Muscle layer of colon (tissue), 2 donors: Measurements from ENCODE around the gene COL8A1.

ENCODE experiments used
- H3K27ac ChIP-seq: one replicate; pipeline ENCODE4 v1.7.0; 2013; ENCODE audit warnings: low read depth, mild to moderate bottlenecking, low read length, moderate library complexity
- H3K27me3 ChIP-seq, 2 donors: one replicate each; pipeline ENCODE4 v1.7.0; 2013; ENCODE audit warnings: low read length in 2 of 2, mild to moderate bottlenecking in 2 of 2; ENCODE audit not compliant: insufficient read depth in 2 of 2, control insufficient read depth in 1 of 2
- H3K36me3 ChIP-seq: one replicate; pipeline ENCODE4 v1.7.0; 2013; ENCODE audit warnings: mild to moderate bottlenecking, low read length; ENCODE audit not compliant: insufficient read depth
- H3K4me1 ChIP-seq: one replicate; pipeline ENCODE4 v1.7.0; 2013; ENCODE audit warnings: mild to moderate bottlenecking, low read length; ENCODE audit not compliant: insufficient read depth
- H3K4me3 ChIP-seq, 2 donors: one replicate each; pipeline ENCODE4 v1.7.0; 2013; ENCODE audit warnings: low read length in 2 of 2, low read depth in 1 of 2, mild to moderate bottlenecking in 1 of 2, moderate library complexity in 1 of 2
- H3K9ac ChIP-seq: one replicate; pipeline ENCODE4 v1.7.0; 2013; ENCODE audit warnings: low read length
- H3K9me3 ChIP-seq: one replicate; pipeline ENCODE4 v1.7.0; 2013; ENCODE audit warnings: mild to moderate bottlenecking, low read length
- donor health status: abdominal sarcoma.
- donor health status: Adenocarcinoma of cecum.

Gene COL8A1

DNA sequence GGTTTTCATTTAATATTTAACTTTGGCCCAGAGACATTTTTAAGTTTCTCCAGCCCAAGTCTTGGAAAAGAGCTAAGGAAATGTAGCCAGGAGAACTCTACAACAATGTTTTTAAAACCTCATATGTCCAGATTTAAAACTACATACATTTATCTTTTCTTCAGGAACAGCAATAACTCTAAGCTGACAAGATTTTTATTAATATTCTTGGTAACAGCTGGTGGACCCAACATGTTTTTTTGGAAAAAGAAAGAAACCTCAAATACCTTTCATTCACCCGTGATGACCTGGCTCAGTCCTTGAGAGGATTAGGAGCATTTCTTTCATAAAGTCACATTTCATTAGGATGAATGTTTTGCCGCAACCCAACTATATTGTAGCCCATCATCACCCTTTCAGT lies 128.9 kb downstream of the COL8A1 start:
- no peak overlapping the region for H3K27ac ChIP-seq
- H3K36me3 ChIP-seq, result no peaks in the 10 kb centered on the region
- no peaks in the 10 kb centered on the region for H3K4me1 ChIP-seq
- no peak overlapping the region for H3K9ac ChIP-seq
- H3K27me3 ChIP-seq, result no peaks in the 10 kb centered on the region
- H3K4me3 ChIP-seq, result no peak overlapping the region
- H3K9me3 ChIP-seq, result no peaks in the 10 kb centered on the region

DNA sequence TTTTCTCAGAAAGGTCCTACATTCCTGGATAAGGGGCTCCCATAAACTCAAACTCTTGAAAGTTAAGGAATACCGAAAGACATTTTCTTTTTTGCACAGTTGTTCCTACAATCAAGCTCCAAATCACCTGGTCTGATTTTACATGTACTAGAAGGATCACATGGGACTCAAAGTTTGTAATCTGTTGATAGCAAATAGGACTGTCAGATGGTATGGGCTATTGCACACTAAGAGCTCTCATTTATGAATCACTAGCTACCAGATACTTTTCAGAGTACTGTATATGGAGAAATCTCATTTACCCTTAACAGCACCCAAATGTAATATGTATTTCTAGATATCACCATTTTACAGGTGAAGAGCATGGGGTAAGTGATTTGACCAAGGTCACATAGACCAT lies 129.7 kb downstream of the COL8A1 start:
- no peaks in the 10 kb centered on the region for H3K36me3 ChIP-seq
- no peaks in the 10 kb centered on the region for H3K9me3 ChIP-seq
- H3K4me1 ChIP-seq, result no peaks in the 10 kb centered on the region
- no peaks in the 10 kb centered on the region for H3K27me3 ChIP-seq
- no peak overlapping the region for H3K4me3 ChIP-seq
- H3K9ac ChIP-seq, result no peak overlapping the region
- no peak overlapping the region for H3K27ac ChIP-seq

- no peaks in the 10 kb centered on the region for H3K4me1 ChIP-seq
- no peaks in the 10 kb centered on the region for H3K9me3 ChIP-seq
- H3K4me3 ChIP-seq, result no peak overlapping the region
- H3K27ac ChIP-seq, result no peak overlapping the region
- no peak overlapping the region for H3K9ac ChIP-seq
- no peaks in the 10 kb centered on the region for H3K27me3 ChIP-seq
- H3K36me3 ChIP-seq, result no peaks in the 10 kb centered on the region
Observed at GRCh38 chr3:99768808-99769501, 130.6 kb downstream of the COL8A1 start.

DNA sequence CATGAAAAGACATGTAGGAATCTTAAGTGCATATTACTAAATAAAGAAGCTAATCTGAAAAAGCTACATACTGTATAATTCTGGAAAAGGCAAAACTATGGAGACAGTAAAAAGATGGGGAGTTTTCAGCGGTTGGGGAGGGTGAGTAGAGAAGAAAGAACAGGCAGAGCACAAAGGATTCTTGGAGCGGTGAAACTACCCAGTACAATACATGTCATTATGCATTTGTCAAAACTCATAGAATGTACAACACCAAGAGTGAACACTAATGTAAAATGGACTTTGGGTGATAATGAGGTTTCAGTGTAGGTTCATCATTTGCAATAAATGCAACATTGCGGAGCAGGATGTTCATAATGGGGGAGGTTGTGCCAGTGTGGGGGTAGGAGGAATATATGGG lies 133.8 kb downstream of the COL8A1 start:
- Histone ChIP-seq H3K9me3 (no peaks in the 10 kb centered on the region), H3K27me3 (no peaks in the 10 kb centered on the region), H3K36me3 (no peaks in the 10 kb centered on the region), H3K4me1 (no peaks in the 10 kb centered on the region), H3K9ac (no peak overlapping the region), H3K4me3 (no peak overlapping the region), H3K27ac (no peak overlapping the region)

- H3K36me3 ChIP-seq, result no peaks in the 10 kb centered on the region
- H3K27ac ChIP-seq, result no peak overlapping the region
- no peaks in the 10 kb centered on the region for H3K9me3 ChIP-seq
- no peak overlapping the region for H3K4me3 ChIP-seq
- no peak overlapping the region for H3K9ac ChIP-seq
- H3K27me3 ChIP-seq, result no peaks in the 10 kb centered on the region
- no peaks in the 10 kb centered on the region for H3K4me1 ChIP-seq
Observed at GRCh38 chr3:99772671-99773070, 134.3 kb downstream of the COL8A1 start.

- Histone ChIP-seq H3K36me3 (no peaks in the 10 kb centered on the region), H3K4me3 (no peak overlapping the region), H3K27me3 (no peaks in the 10 kb centered on the region), H3K9ac (no peak overlapping the region), H3K4me1 (no peaks in the 10 kb centered on the region), H3K27ac (no peak overlapping the region), H3K9me3 (no peaks in the 10 kb centered on the region)
Observed at GRCh38 chr3:99774467-99774866, 136.1 kb downstream of the COL8A1 start.

DNA sequence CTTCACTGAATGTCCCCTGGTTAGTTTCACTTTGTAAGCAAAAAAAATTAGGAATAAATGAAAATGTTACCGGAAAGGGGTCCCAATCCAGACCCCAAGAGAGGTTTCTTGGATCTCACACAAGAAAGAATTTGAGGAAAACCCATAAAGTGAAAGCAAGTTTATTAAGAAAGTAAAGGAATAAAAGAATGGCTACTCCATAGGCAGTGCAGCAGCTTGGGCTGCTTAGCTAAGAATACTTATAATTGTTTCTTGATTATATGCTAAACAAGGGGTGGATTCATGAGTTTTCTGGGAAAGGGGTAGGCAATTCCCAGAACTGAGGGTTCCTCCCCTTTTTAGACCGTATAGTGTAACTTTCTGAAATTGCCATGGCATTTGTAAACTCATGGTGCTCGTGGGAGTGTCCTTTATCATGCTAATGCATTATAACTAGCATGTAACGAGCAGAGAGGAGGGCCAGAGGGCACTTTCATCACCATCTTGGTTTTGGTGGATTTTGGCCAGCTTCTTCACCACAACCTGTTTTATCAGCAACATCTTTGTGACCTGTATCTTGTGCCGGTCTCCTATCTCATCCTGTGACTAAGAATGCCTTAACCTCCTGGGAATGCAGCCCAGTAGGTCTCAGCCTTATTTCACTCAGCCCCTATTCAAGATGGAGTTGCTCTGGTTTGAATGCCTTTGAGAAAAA lies 138.3 kb downstream of the COL8A1 start:
- no peaks in the 10 kb centered on the region for H3K36me3 ChIP-seq
- no peak overlapping the region for H3K4me3 ChIP-seq
- H3K27me3 ChIP-seq, result no peaks in the 10 kb centered on the region
- H3K9me3 ChIP-seq, result no peaks in the 10 kb centered on the region
- no peak overlapping the region for H3K9ac ChIP-seq
- no peak overlapping the region for H3K27ac ChIP-seq
- H3K4me1 ChIP-seq, result no peaks in the 10 kb centered on the region

DNA sequence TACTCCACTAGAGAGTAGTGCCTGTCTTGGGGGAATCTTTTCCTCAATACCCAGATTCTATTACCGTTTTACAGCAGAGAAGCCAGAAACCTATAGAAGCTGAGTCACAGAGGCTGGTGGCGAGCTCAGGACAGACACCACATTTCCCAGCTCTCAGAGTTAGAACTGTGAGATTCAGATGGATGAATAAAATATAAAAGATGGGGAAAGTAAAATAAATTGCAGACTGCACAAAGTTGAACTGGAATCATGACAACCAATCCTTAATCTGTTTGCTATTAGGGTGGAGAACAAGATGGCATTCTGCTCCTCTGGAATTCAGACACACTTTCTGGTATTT lies 138.8 kb downstream of the COL8A1 start:
- Histone ChIP-seq H3K9ac (no peak overlapping the region), H3K4me3 (no peak overlapping the region), H3K27ac (no peak overlapping the region), H3K9me3 (no peaks in the 10 kb centered on the region), H3K4me1 (no peaks in the 10 kb centered on the region), H3K36me3 (no peaks in the 10 kb centered on the region), H3K27me3 (no peaks in the 10 kb centered on the region)

- H3K36me3 ChIP-seq, result no peaks in the 10 kb centered on the region
- no peak overlapping the region for H3K4me3 ChIP-seq
- no peaks in the 10 kb centered on the region for H3K9me3 ChIP-seq
- no peaks in the 10 kb centered on the region for H3K4me1 ChIP-seq
- H3K9ac ChIP-seq, result no peak overlapping the region
- no peak overlapping the region for H3K27ac ChIP-seq
- H3K27me3 ChIP-seq, result no peaks in the 10 kb centered on the region
Observed at GRCh38 chr3:99777708-99778107, 139.3 kb downstream of the COL8A1 start.

- H3K9ac ChIP-seq, result no peak overlapping the region
- H3K9me3 ChIP-seq, result no peaks in the 10 kb centered on the region
- H3K4me1 ChIP-seq, result no peaks in the 10 kb centered on the region
- no peak overlapping the region for H3K4me3 ChIP-seq
- H3K27me3 ChIP-seq, result no peaks in the 10 kb centered on the region
- no peak overlapping the region for H3K27ac ChIP-seq
- H3K36me3 ChIP-seq, result no peaks in the 10 kb centered on the region
Observed at GRCh38 chr3:99780749-99781148, 142.4 kb downstream of the COL8A1 start.

GRCh38 chr3:99781761-99782160 lies 143.4 kb downstream of the COL8A1 start:
- no peaks in the 10 kb centered on the region for H3K4me1 ChIP-seq
- H3K27me3 ChIP-seq, result no peaks in the 10 kb centered on the region
- no peaks in the 10 kb centered on the region for H3K36me3 ChIP-seq
- no peak overlapping the region for H3K9ac ChIP-seq
- H3K9me3 ChIP-seq, result no peaks in the 10 kb centered on the region
- H3K4me3 ChIP-seq, result no peak overlapping the region
- no peak overlapping the region for H3K27ac ChIP-seq

DNA sequence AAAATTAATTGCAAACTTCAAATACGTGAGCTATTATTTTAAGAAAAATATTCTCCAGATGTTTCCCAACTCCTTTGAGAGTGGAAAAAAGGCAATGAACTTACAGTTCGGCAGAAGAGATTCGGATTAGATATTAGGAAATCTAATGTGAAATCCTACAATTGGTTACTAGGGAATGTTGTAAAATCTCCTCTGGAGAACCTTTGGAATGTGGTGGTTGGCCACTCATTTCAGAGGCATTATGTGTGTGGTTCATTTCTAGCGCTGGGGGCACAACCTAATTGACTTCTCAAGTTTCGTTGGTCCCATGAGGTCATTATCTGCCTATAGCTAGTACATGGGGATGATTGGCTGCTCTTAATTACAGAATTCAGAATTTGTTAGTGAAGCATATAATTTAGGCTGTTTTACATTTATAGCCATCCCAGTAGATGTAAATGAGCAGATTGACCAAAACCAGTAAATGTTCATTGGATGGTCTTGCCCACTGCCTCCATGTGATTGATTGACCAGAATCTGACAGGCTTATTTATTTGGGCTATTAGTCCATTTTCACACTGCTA lies 144.7 kb downstream of the COL8A1 start:
- Histone ChIP-seq H3K4me1 (no peaks in the 10 kb centered on the region), H3K9me3 (no peaks in the 10 kb centered on the region), H3K4me3 (no peak overlapping the region), H3K9ac (no peak overlapping the region), H3K27me3 (no peaks in the 10 kb centered on the region), H3K27ac (no peak overlapping the region), H3K36me3 (no peaks in the 10 kb centered on the region)
